HG03558 (cell line): Measurements from ENCODE around the gene TMEM106C.

Experiments
- ATAC-seq: cut with Tn5 transposase; IDR thresholded peaks from one replicate; pipeline ENCODE4 v1.9.1; 2021; ENCODE audit warnings: moderate number of reproducible peaks; ENCODE audit not compliant: unreplicated experiment; ENCODE audit errors: extremely low read depth

The TMEM106C gene

GRCh38 chr12:48009471-48009870 lies 46.1 kb downstream of the TMEM106C start:
- ATAC-seq, result no peak

DNA sequence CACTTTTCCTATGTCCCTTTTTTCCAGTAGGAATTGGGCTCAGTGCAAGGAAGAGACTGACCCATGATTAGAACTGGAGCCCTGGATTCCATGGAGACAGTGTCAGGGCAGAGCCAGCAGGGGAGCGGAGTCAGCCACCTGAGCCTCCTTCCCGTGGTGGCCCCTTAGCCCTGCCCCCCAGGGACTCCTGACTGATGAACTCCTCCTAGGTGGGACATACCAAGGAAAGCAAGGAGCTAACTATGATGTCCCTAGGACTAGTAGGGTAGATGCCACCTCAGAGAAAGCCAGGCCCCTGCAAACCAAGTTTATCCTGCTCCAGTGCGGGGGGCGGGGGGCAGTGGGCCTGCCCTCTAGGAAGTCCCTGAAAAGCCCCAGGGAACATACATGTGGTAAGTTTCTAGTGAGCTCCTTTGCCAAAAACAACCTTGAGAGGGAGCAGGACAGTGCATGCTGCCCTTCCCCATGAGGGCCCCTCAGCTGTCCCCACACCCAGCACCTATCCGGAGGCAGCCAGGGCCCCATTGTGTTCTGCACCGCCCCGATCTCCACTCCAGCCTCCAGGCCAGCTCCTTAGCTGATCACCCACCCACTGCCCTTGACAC lies 47.1 kb downstream of the TMEM106C start:
- no peak for ATAC-seq

- no peak for ATAC-seq
Measured at GRCh38 chr12:48012070-48012469, 48.7 kb downstream of the TMEM106C start.

DNA sequence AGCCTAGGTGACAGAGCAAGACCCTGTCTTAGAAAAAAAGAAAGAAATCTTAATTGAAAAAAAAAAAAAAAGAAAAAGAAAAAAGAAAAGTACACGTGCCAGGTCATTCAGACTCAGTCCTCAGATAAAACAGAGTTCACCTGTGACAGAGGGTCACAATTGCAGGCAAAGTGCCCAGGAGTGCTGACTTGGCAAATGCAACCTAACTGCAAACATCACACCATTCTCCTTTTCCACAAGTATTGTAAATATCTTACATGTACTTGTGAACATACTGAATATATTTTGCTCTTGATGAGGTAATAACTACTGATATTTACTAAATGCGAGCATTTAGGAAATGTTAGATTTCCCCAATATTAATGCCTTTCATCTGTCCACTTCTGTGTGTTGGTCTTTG lies 49.9 kb downstream of the TMEM106C start:
- no peak for ATAC-seq

DNA sequence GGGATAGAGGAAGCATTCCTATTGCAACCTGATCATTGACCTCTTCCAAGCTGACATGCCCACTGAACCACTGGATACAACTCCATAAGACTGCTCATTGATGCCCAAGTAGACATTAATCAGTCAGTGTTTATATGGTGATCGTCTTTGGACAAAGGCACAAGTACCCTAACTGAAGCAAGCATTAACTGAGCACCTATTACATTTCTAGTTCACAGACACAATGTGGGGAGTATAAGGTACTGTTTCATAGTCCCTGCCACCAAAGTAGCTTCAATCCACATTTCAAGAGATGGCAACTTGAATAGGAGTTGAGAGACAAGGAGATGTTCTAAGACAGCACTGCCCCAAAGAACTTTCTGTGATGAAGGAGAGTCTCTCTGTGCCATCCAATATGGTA lies 51.7 kb downstream of the TMEM106C start:
- no peak for ATAC-seq

GRCh38 chr12:48015954-48016353 lies 52.6 kb downstream of the TMEM106C start:
- no peak for ATAC-seq

DNA sequence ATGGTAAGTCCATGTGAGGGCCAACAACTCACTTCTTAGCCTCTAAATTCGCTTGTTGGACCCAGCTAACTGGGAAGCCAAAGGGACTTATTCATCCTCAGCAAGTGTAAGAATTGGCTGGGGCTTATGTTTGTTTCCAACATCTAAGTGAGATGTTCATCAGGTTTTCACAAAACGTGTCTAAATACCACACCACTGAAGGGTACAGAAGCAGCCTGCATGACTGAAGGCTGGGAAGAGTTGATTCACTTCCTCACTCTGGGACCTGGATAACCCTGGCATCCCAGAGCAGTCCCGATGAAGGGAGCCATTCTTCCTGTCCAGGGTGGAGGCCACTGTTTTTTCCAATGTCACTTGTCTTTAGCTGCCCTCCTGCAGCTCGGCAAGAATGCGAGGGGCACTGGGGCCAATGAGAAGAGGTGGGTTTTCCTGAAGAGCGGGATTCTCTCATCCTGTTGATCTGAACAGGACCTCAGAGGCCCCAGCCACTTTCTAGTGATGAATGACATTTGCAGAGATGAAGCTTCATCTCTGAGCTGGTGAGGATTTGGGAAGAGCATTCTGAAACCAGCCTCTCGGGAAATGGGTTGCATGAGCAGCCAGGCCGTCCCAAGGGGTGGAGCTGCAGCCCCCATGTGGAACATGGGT lies 53.1 kb downstream of the TMEM106C start:
- ATAC-seq, result no peak

GRCh38 chr12:48017496-48017895 lies 54.1 kb downstream of the TMEM106C start:
- ATAC-seq, result no peak

- no peak for ATAC-seq
Measured at GRCh38 chr12:48017921-48018617, 54.7 kb downstream of the TMEM106C start.
